SK-N-MC (cell line): ENCODE measurements around the gene GSE1.

Source experiments
- EZH2 ChIP-seq: fragments of 200-600 bp; sonication (generic); IDR thresholded peaks from one replicate; pipeline ENCODE4 v1.6.1; 2017; ENCODE audit warnings: antibody characterized with exemption
- FOXP2 ChIP-seq: optimal IDR thresholded peaks from 2 replicates; pipeline ENCODE3; 2011; ENCODE audit warnings: mild to moderate bottlenecking, moderate library complexity; ENCODE audit not compliant: insufficient read depth; ENCODE audit errors: extremely low read length, control extremely low read depth
- POLR2AphosphoS5 ChIP-seq: IDR thresholded peaks from 2 replicates; pipeline ENCODE4 v1.6.1; 2012; ENCODE audit warnings: mild to moderate bottlenecking, low read depth, low read length, borderline replicate concordance

DNA sequence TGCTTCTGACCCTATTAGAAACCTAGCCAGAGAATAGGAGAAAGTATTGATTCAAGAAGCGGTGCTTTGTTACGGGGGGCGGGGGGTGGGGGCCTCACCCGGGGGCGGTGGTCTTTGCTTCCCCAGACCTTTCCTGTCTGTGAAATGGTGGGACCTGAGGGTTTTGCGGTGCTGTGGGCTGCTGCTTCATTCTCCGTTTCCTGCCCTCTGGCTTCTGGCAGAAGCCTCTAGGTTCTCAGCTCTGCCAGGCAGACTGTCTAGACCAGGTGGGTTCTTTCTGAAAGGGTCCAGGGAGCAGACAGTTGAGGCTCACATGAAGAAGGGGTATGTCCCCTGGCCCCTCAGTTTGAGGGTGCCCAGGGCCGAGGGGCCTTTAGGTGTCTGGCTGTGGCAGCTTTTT lies 14.0 kb downstream of the GSE1 start:
- no peak for TF ChIP-seq EZH2
- TF ChIP-seq POLR2AphosphoS5 = no peak
- TF ChIP-seq FOXP2 = no peak
